MV-4-11 (cell line): ENCODE data around the gene IFT43.

Source experiments
- DNase-seq: peaks from one replicate; lab custom pipeline; 2025; lab: John Stamatoyannopoulos, UW

The IFT43 gene

GRCh38 chr14:75980856-75981255 lies 4.7 kb upstream of the IFT43 start:
- no peak for DNase-seq

GRCh38 chr14:75981426-75982265 lies 3.9 kb upstream of the IFT43 start, which contains the start of gene TGFB3:
TSS of gene TGFB3 (minus strand) at chr14:75981995. CDS start at chr14:75980893, 1,102 bp downstream.
- DNase-seq: peak; percentile 54

GRCh38 chr14:75982266-75983018 lies 3.1 kb upstream of the IFT43 start:
- peak; percentile 49 for DNase-seq

GRCh38 chr14:75983019-75983358 lies 2.6 kb upstream of the IFT43 start:
- no peak for DNase-seq

GRCh38 chr14:75984674-75985073 lies 889 bp upstream of the IFT43 start:
- no peak for DNase-seq

- no peak for DNase-seq
These were observed 839 bp downstream of the IFT43 start for GRCh38 chr14:75986439-75986765.

- DNase-seq: no peak
These were observed 1.8 kb downstream of the IFT43 start for GRCh38 chr14:75987201-75987970.

- DNase-seq: no peak
These were observed 3.6 kb downstream of the IFT43 start for GRCh38 chr14:75989134-75989533.

- DNase-seq: no peak
These were observed 4.7 kb downstream of the IFT43 start for GRCh38 chr14:75990297-75990696.

- no peak for DNase-seq
These were observed 6.2 kb downstream of the IFT43 start for GRCh38 chr14:75991753-75992152.

- DNase-seq: no peak
These were observed 8.0 kb downstream of the IFT43 start for GRCh38 chr14:75993567-75994041.

GRCh38 chr14:75995372-75996041 lies 9.9 kb downstream of the IFT43 start:
- DNase-seq: no peak

- DNase-seq: no peak
These were observed 10.9 kb downstream of the IFT43 start for GRCh38 chr14:75996488-75996887.

- DNase-seq: no peak
These were observed 14.1 kb downstream of the IFT43 start for GRCh38 chr14:75999511-76000190.

GRCh38 chr14:76002383-76002782 lies 16.8 kb downstream of the IFT43 start:
- DNase-seq: no peak

GRCh38 chr14:76006253-76006652 lies 20.7 kb downstream of the IFT43 start:
- no peak for DNase-seq

GRCh38 chr14:76007379-76007778 lies 21.8 kb downstream of the IFT43 start:
- DNase-seq: no peak

- DNase-seq: no peak
These were observed 22.3 kb downstream of the IFT43 start for GRCh38 chr14:76007852-76008251.

GRCh38 chr14:76009627-76010026 lies 24.1 kb downstream of the IFT43 start:
- DNase-seq: peak; percentile 11

- DNase-seq: no peak
These were observed 26.4 kb downstream of the IFT43 start for GRCh38 chr14:76011930-76012329.

GRCh38 chr14:76012354-76012753 lies 26.8 kb downstream of the IFT43 start:
- no peak for DNase-seq
